Chondrocyte (in vitro differentiated cells): Measurements from ENCODE around the gene LIPC. TPM values are rescaled to one million over a fixed set of nuclear protein-coding genes. Genes with fewer than 3 reads are reported as not detected.

Experiments used
- DNase-seq: peaks from one replicate; pipeline ENCODE4 v3.0.0; 2021; ENCODE audit warnings: mixed read lengths, low spot score
- H3K27ac Mint-ChIP-seq: one replicate; pipeline ENCODE4 v1.8.0; 2021; ENCODE audit warnings: mild to moderate bottlenecking, moderate library complexity, mixed read lengths; ENCODE audit not compliant: unreplicated experiment
- H3K27me3 Mint-ChIP-seq: 2 replicates; pipeline ENCODE4 v1.8.0; 2021; ENCODE audit warnings: low read depth, mixed read lengths
- H3K36me3 Mint-ChIP-seq: 2 replicates; pipeline ENCODE4 v1.8.0; 2021; ENCODE audit warnings: low read depth, mixed read lengths
- H3K4me1 Mint-ChIP-seq: 2 replicates; pipeline ENCODE4 v1.8.0; 2021; ENCODE audit warnings: low read depth, mild to moderate bottlenecking, mixed read lengths
- H3K4me3 Mint-ChIP-seq: one replicate; pipeline ENCODE4 v1.8.0; 2021; ENCODE audit warnings: mild to moderate bottlenecking, moderate library complexity, mixed read lengths; ENCODE audit not compliant: unreplicated experiment
- H3K9me3 Mint-ChIP-seq: 2 replicates; pipeline ENCODE4 v1.8.0; 2021; ENCODE audit warnings: low read depth, mixed read lengths
- total RNA-seq: library from RNA; stranded (reverse); gene quantifications from 3 replicates; pipeline ENCODE4 v1.2.1, GENCODE V29; 2021
- TF ChIP-seq, protein P1 (sequence below): fragments of 200-600 bp; sonication (generic); IDR thresholded peaks from 2 replicates; pipeline ENCODE4 v1.5.0; 2021; ENCODE audit warnings: antibody characterized with exemption, mild to moderate bottlenecking, moderate library complexity

Gene LIPC
- total RNA-seq, 1 donor from 2014 or later = not detected

DNA sequence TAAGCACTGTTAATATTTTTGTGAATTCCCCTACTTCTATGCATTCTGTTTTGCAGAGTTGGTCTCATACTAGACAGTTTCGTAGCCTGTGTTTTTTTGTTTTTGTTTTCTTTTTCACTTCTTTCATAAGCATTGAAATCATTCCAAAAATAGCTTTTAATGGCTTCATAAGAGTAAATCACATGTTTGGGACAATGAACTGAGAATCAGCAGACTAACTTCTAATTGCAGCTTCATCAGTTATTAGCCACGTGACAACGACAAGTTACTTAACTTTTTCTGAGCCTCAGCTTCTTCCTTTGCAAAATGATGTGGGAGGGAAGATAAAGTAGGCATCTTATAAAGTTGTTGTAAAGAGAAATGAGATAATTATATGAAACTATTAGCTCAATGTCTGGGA is 124.8 kb downstream of the LIPC start:
- Mint-ChIP-seq H3K27ac (no peak overlapping the region), H3K27me3 (peaks cover 11% of the 10 kb centered on the region), H3K9me3 (no peaks in the 10 kb centered on the region), H3K36me3 (no peaks in the 10 kb centered on the region), H3K4me3 (no peak overlapping the region), H3K4me1 (peaks cover 18% of the 10 kb centered on the region)
- DNase-seq = no peak
- TF ChIP-seq, protein P1, sequence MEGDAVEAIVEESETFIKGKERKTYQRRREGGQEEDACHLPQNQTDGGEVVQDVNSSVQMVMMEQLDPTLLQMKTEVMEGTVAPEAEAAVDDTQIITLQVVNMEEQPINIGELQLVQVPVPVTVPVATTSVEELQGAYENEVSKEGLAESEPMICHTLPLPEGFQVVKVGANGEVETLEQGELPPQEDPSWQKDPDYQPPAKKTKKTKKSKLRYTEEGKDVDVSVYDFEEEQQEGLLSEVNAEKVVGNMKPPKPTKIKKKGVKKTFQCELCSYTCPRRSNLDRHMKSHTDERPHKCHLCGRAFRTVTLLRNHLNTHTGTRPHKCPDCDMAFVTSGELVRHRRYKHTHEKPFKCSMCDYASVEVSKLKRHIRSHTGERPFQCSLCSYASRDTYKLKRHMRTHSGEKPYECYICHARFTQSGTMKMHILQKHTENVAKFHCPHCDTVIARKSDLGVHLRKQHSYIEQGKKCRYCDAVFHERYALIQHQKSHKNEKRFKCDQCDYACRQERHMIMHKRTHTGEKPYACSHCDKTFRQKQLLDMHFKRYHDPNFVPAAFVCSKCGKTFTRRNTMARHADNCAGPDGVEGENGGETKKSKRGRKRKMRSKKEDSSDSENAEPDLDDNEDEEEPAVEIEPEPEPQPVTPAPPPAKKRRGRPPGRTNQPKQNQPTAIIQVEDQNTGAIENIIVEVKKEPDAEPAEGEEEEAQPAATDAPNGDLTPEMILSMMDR = no peak

DNA sequence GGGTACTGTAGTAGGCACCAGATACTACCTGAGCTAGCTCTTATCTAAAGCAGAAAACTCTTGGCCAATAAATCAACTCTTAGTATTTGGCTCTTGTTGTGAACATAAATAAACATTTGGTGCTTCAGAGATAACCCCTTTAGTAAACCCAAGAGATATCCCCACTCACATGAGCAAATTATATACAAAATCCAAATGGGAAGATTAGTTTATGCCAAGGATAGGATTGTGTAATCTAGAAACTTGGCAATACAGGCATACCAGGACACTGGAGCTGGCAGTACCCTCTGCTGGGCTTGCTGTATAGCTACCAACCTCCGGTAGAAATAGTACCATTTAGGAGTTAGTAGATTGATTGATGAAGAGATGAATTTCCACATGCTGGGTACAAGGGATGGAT is 127.0 kb downstream of the LIPC start:
- H3K9me3 Mint-ChIP-seq = no peaks in the 10 kb centered on the region

DNA sequence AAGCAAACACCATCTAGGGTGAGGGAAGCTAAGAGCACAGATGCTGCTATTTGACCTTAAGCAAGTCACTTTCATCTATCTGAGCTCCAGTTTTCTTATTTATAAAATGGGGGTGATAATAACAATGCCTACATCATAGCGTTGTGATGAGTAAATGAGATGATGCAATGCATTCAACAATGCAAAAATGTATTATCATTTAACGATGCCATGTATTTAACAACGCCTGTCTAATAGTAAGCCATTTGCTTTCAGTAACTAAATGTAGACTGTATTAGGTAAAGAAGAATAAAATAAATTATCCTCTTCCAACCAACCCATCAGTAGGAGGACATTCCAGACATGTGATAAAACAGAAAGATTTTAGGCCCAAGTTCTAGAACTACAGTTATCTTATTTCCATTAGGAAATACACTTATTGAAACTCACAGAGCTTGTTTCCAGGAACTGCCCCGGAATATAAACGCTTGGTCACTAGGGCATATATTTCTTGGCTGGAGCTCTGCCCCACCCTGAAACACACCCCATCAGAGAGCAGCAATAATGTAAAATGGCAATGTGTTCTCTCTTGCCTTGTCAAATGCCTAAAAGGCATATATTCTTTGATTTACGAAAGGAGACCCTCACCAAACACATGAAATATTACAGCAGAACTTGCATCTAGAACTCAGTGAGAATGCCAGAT is 128.3 kb downstream of the LIPC start:
- no peaks in the 10 kb centered on the region for H3K36me3 Mint-ChIP-seq
- H3K9me3 Mint-ChIP-seq = no peaks in the 10 kb centered on the region
- no peak overlapping the region for H3K27ac Mint-ChIP-seq
- H3K27me3 Mint-ChIP-seq = peaks cover 4% of the 10 kb centered on the region
- TF ChIP-seq, protein P1 = no peak
- peaks cover 7% of the 10 kb centered on the region for H3K4me1 Mint-ChIP-seq
- no peak overlapping the region for H3K4me3 Mint-ChIP-seq
- no peak for DNase-seq

More for the DNA sequence above, 127.0 kb downstream of the LIPC start:
- peaks cover 7% of the 10 kb centered on the region for H3K4me1 Mint-ChIP-seq
- H3K36me3 Mint-ChIP-seq = no peaks in the 10 kb centered on the region
- TF ChIP-seq, protein P1 = no peak
- no peak overlapping the region for H3K27ac Mint-ChIP-seq
- no peak overlapping the region for H3K4me3 Mint-ChIP-seq
- DNase-seq = no peak
- peaks cover 9% of the 10 kb centered on the region for H3K27me3 Mint-ChIP-seq

DNA sequence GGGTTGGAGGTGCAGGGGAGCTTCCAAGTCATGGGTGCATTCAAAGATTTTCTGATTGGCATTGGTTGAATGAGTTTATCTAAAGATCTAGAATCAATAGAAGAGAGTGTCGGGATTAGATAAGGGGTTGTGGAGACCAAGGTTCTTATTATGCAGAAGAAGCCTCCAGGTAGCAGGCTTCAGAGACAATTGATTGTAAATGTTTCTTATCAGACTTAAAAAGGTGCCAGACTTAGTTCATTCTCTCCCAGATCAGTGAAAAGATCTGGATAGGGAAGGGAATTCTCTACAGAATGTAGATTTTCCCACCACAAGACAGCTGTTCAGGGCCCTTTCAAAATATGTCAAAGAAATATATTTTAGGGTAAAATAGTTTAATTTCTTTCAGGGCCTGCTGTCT is 129.5 kb downstream of the LIPC start:
- DNase-seq = no peak
- TF ChIP-seq, protein P1 = no peak
- Mint-ChIP-seq H3K27ac (no peak overlapping the region), H3K4me1 (peaks cover 7% of the 10 kb centered on the region), H3K36me3 (no peaks in the 10 kb centered on the region), H3K4me3 (no peak overlapping the region), H3K27me3 (no peaks in the 10 kb centered on the region), H3K9me3 (no peaks in the 10 kb centered on the region)

DNA sequence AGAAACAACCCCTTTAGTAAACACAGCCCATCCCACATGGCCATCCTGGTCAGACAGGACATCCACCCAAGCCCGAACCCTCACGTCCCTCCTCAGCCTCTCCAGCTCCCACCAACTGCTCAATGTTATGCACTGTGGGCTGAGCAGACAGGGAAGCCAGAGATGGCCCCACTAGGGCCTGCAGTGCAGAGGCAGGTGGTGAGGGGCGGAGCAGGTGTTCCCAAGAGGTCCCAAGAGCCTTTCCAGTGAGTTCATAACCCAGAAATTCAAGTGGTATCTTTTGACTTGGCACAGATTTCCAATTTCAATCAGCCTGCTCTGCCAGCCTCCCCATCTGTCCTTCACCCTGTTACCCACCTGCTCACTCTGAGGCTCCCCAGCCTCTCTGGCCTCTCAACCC is 130.3 kb downstream of the LIPC start:
- TF ChIP-seq, protein P1 = no peak
- H3K9me3 Mint-ChIP-seq = no peaks in the 10 kb centered on the region
- no peak overlapping the region for H3K4me3 Mint-ChIP-seq
- H3K27me3 Mint-ChIP-seq = no peaks in the 10 kb centered on the region
- peaks cover 7% of the 10 kb centered on the region for H3K4me1 Mint-ChIP-seq
- no peak overlapping the region for H3K27ac Mint-ChIP-seq
- DNase-seq = no peak
- no peaks in the 10 kb centered on the region for H3K36me3 Mint-ChIP-seq
